Ovary (tissue), 9 donors: Measurements from ENCODE around the gene TMEM94. TPM values are rescaled to one million over a fixed set of nuclear protein-coding genes. Genes with fewer than 3 reads are reported as not detected.

Source experiments
- DNase-seq, 5 donors: peaks; one replicate each; pipeline ENCODE4 v3.0.0-alpha.2; 2019 to 2020
- H3K27ac ChIP-seq, 2 donors: fragments of 200-600 bp; one replicate each; pipeline versions ENCODE4 v1.5.1 to v1.8.0; 2019 to 2022
- H3K27me3 ChIP-seq: fragments of 200-600 bp; one replicate; pipeline ENCODE4 v1.8.0; 2022
- H3K36me3 ChIP-seq: fragments of 200-600 bp; sonication (generic); one replicate; pipeline ENCODE4 v1.5.1; 2019
- H3K4me1 ChIP-seq: one replicate; pipeline ENCODE4 v1.8.1; 2013; ENCODE audit warnings: mild to moderate bottlenecking, moderate library complexity; ENCODE audit not compliant: insufficient read depth
- H3K4me3 ChIP-seq: fragments of 200-600 bp; sonication (generic); one replicate; pipeline ENCODE4 v1.5.1; 2017
- H3K9me3 ChIP-seq, 2 donors: fragments of 200-600 bp in 1 of 2; sonication (generic) in 1 of 2; one replicate each; pipeline versions ENCODE4 v1.5.1 to v1.8.1; 2013 to 2019; ENCODE audit warnings: mild to moderate bottlenecking in 1 of 2, moderate library complexity in 1 of 2
- EP300 ChIP-seq: sonication (generic); formaldehyde crosslinking; IDR thresholded peaks from one replicate; pipeline ENCODE4 v1.6.1; 2017; ENCODE audit warnings: antibody characterized with exemption
- POLR2A ChIP-seq: fragments of 450-650 bp; IDR thresholded peaks from one replicate; pipeline ENCODE4 v1.6.1; 2017; ENCODE audit warnings: antibody characterized with exemption, mild to moderate bottlenecking, moderate library complexity
- WGBS, 3 donors: extraction: QIAGEN DNeasy Blood & Tissue Kit in 1 of 3; methylation state at CpG; one replicate each; pipeline versions ENCODE4 v1.1.5 to v1.1.7; 2013 to 2017; 5-methylcytosine and 5-hydroxymethylcytosine counted together
- intact Hi-C, 4 donors: fragments of 100-400 bp; cut with DNase I; formaldehyde crosslinking; loops; one replicate each; pipeline versions ENCODE4 v1.11.0 to v1.15.1; 2022 to 2023
- polyA plus RNA-seq, 2 donors: library from polyadenylated mRNA; stranded (reverse); fragments of 200-250 nt in 1 of 2; fragments of 350-450 nt in 1 of 2; fragmentation: Illumina TruSeq in 1 of 2; extraction: RNeasy Lipid Tissue Mini Kit (QIAGEN cat#74804) in 1 of 2; gene quantifications; one replicate each; pipeline ENCODE4 v1.2.3, GENCODE V29; 2013 to 2014
- total RNA-seq, 7 donors: library from RNA; depleted of rRNA in 2 of 7; stranded (reverse); fragments of >200 nt in 2 of 7; fragmentation: NEBNext Ultra II Directional in 3 of 7; extraction: Animal tissue kit (Norgen Biotek cat#: 25700) in 3 of 7; gene quantifications; one replicate each; pipeline versions ENCODE4 v1.1.0 to v1.2.4, GENCODE V29; 2016 to 2023
- TF ChIP-seq, protein P1 (sequence below), 3 donors: fragments of 450-650 bp in 2 of 3; fragments of 200-600 bp in 1 of 3; IDR thresholded peaks; one replicate each; pipeline versions ENCODE4 v1.5.1 to v1.8.0; 2016 to 2022; ENCODE audit warnings: antibody characterized with exemption in 3 of 3, mild to moderate bottlenecking in 1 of 3
- donor health status: DM: no; HTN: no; CAD: no; lungs with moderate emphysema.
- donor health status: DM: no; HTN: no; CAD: no.
- donor health status: Bipolar disorder and iron deficiency.
- donor health status: DM: yes; HTN: yes; CAD: no.
- donor health status: DM: no; HTN: no; CAD: no.
- donor health status: DM: yes; HTN: yes; CAD: no.

TMEM94 gene
- total and polyA plus RNA-seq, 9 donors = 29.2 to 87.1 (median 73.3) TPM

DNA sequence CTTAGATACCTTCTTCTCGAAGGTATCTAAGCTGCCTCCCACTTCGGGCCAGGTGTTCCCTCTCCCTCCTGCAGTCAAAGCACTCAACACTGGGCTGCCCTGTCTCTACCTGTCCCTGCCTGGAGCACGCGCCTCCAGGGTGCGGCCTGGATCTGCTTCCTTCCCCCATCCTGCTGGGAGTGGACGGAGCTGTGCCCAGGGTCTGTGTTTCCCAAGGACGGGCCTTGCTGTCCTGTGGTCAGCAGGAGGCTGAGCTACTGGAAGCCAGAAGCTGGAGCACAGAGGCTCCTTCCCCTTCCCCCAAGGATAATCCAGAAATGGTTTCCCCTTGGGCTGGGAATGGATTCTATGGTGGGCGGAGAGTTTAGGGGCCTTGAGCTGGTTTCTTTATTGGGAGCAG lies 85.8 kb downstream of the TMEM94 start:
- Histone ChIP-seq H3K4me3 (no peak overlapping the region), H3K36me3 (no peaks in the 10 kb centered on the region), H3K27me3 (no peaks in the 10 kb centered on the region), H3K4me1 (no peaks in the 10 kb centered on the region), H3K27ac (no peak overlapping the region), H3K9me3 (no peaks in the 10 kb centered on the region)
- intact Hi-C loops = no loop called here
- DNase-seq = no peak
- TF ChIP-seq POLR2A (no peak), EP300 (no peak)
- TF ChIP-seq, protein P1, sequence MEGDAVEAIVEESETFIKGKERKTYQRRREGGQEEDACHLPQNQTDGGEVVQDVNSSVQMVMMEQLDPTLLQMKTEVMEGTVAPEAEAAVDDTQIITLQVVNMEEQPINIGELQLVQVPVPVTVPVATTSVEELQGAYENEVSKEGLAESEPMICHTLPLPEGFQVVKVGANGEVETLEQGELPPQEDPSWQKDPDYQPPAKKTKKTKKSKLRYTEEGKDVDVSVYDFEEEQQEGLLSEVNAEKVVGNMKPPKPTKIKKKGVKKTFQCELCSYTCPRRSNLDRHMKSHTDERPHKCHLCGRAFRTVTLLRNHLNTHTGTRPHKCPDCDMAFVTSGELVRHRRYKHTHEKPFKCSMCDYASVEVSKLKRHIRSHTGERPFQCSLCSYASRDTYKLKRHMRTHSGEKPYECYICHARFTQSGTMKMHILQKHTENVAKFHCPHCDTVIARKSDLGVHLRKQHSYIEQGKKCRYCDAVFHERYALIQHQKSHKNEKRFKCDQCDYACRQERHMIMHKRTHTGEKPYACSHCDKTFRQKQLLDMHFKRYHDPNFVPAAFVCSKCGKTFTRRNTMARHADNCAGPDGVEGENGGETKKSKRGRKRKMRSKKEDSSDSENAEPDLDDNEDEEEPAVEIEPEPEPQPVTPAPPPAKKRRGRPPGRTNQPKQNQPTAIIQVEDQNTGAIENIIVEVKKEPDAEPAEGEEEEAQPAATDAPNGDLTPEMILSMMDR (IDR thresholded peaks at IDR 0.05) = no peak
- WGBS, 3 donors = 91 to 94% (median 93%) methylated on average over 8 of the region's 8 CpGs

DNA sequence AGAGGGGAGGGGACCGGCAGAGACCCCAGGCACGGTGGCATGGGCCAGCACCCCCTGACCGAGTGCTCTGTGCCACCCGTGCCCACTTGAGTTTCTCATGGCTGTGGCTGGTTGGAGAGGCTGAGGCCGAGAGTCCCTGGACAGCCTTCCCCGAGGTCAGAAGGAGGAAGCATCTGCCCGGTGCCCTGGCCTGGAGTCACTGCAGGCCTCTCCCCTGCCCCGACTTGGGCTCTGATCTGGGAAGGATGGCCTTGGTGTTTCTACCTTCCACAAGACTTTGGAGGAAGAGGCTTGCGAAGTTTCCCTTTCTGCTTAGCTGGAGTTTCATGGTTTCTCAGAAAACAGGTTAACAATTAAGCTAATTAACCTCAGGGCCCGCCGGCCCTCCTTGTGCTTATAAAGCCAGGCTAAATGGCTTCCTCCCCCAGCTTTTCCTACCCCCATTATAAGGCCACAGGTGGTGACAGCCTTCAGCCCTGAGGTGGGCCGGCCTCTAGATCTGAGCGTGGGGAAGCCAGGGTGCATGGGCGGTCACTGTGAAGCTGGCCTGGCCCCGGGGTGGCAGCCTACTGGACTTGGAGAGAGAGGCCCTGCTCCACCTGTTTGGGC lies 86.4 kb downstream of the TMEM94 start:
- Histone ChIP-seq H3K9me3 (no peaks in the 10 kb centered on the region), H3K4me1 (no peaks in the 10 kb centered on the region), H3K27me3 (no peaks in the 10 kb centered on the region), H3K4me3 (no peak overlapping the region), H3K36me3 (no peaks in the 10 kb centered on the region), H3K27ac (no peak overlapping the region)
- TF ChIP-seq, protein P1 (IDR thresholded peaks at IDR 0.05) = no peak
- TF ChIP-seq POLR2A = no peak
- no peak for TF ChIP-seq EP300
- no peak for DNase-seq
- whole genome bisulfite sequencing, 3 donors = 88 to 93% (median 90%) methylated on average over 12 to 15 of the region's 15 CpGs
- intact Hi-C loops = no loop called here

DNA sequence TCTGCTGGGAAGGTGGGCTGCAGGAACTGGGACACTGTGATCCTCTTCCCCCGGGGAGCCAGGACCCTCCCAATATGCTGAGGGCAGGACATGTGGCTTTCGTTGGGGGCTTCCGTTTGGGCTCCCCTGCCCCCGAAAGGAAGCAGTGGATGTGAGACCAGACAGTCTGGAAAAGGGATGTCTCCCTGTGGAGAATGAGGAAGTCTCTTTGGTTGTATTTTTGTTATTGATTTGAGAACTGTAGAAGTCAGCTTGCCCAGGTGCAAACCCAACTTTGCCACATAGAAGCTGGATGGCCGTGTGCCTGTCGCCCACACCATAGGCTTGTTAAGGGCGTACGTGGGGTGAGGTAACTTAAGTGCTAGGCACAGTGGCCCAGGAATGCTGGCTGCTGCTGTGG lies 87.8 kb downstream of the TMEM94 start:
- Histone ChIP-seq H3K27ac (no peak overlapping the region), H3K9me3 (no peaks in the 10 kb centered on the region), H3K4me1 (no peaks in the 10 kb centered on the region), H3K36me3 (no peaks in the 10 kb centered on the region), H3K4me3 (no peak overlapping the region), H3K27me3 (no peaks in the 10 kb centered on the region)
- intact Hi-C loops = no loop called here
- TF ChIP-seq, protein P1 (IDR thresholded peaks at IDR 0.05) = no peak
- TF ChIP-seq POLR2A = no peak
- TF ChIP-seq EP300 = no peak
- 76 to 91% (median 82%) methylated on average over 8 of the region's 8 CpGs for WGBS, 3 donors
- DNase-seq = no peak

DNA sequence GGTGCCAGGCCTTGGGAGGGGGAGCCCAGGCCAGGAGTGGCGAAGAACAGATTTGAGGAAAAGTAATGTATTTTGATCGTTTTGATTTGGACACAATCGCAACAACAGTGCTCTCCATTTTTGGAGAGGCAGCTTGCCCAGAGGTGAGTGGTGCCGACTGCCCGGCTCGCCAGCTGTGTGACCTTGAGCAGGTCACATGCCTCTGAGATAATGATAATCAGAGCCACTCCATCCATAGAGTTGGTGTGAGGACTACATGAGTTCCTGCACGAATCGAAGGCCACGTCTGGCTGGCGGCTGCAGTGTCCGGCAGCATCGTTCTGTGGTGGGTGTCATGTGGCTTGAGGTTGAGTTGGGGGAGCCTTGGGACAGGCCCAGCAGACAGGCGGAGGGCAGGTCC lies 89.7 kb downstream of the TMEM94 start:
- intact Hi-C loops = no loop called here
- no peaks in the 10 kb centered on the region for H3K27me3 ChIP-seq
- DNase-seq = no peak
- 39 to 79% (median 65%) methylated on average over 13 of the region's 13 CpGs for WGBS, 3 donors
- H3K27ac ChIP-seq = no peak overlapping the region
- H3K36me3 ChIP-seq = no peaks in the 10 kb centered on the region
- H3K9me3 ChIP-seq = no peaks in the 10 kb centered on the region
- H3K4me3 ChIP-seq = no peak overlapping the region
- no peak for TF ChIP-seq EP300
- TF ChIP-seq, protein P1 (IDR thresholded peaks at IDR 0.05) = no peak
- no peak for TF ChIP-seq POLR2A
- H3K4me1 ChIP-seq = no peaks in the 10 kb centered on the region
